ENCODE data around the gene BTD.

The BTD gene

DNA sequence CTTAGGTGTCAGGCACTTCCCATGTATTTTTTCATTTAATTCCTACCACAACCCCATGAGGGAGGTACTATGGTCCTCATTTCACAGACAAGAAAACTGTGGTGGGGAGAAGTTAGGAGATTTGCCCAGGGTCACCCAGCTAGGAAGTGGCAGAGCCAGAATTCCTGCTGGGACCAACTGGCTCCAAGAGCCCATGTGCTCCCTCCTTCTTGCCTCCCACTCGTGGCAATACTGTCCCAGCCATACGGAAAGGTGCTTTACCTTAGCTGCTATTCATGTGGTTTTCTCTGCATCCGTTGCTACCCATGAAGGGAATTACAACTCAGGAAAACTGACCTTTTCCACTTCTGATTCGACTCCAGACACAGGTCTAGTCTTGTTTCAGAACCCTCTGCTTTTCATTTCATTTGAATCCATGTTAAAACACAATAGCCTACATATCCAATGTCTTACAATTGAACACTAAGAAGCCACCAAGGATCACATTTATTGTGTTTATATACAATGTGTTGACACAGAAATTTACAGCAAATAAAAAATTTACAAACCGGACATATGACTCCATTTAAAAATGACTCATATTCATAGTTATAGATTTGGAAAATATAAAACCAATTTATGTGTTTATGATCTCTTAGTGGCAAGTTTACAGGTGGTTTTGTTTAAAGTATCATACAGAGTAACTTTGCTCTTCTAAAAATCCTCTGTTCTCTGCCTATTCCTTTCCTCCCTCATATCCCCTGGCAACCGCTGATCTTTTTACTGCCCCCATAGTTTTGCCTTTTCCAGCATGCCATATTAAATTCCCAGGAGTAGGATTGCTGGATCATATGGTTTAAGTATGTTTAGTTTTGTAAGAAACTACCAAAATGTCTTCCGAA is 58.8 kb downstream of the BTD start:
- in situ Hi-C loops (cut with HindIII; ENCODE audit: low sequenced_read_pairs) = no loop called here
- no peak for TF ChIP-seq CTCF (IDR thresholded peaks at IDR 0.05; ENCODE audit: low read depth, low read length)
- no peak for DNase-seq (ENCODE audit: low read depth, low spot score)
- H3K4me3 ChIP-seq (ENCODE audit: low read depth, low read length) = no peak overlapping the region

DNA sequence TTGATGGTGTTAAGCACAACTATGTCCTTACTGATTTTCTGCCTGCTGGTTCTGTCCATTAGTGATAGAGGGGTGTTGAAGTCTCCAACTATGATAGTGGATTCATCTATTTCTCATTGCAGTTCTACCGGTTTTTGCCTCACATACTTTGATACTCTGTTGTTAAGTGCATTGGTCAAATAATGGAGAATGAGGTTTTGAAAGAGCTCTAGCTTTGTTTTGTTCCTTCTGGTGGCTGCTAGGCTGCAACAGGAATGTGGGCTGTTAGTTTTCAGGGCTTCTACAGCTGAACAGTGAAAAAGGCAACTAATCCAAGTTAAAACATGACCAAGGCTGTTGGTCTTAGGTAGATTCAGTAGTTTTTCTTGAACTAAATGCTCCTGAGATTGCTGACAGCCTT is 62.6 kb downstream of the BTD start:
- in situ Hi-C loops (cut with HindIII; ENCODE audit: low sequenced_read_pairs) = no loop called here
- no peak overlapping the region for H3K4me3 ChIP-seq (ENCODE audit: low read depth, low read length)
- DNase-seq (ENCODE audit: low read depth, low spot score) = peak; percentile 11

DNA sequence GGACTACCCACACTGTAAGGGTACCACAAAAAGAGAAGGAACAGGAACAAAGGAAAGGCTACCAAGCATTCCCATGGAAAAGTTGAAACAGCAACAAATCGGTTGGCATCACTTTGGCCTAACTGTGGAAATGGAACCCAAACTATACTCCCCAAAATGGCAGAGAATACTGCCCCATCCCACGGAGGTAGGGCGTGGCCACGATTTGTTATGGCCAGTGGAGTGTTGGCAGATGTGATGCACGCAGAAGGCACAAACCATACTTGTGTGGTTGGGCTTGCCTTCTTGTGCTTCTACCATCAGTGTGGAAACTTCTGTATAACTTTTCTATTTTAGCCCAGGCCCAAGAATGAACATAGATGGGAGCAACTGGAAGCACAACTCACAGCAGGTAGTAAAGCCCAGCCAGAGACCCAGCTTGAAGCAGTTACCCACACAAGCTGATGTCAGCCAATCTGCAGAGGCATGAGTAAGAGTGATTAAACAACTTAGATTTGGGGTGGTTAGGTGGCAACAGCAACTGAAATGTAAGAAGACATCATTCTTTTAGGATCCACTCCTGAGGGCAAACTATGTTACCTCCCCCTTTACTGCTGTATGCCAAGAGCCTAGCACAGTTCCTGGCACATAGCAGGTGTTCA is 64.1 kb downstream of the BTD start:
- DNase-seq (ENCODE audit: low read depth, low spot score) = peak; percentile 36
- in situ Hi-C loops (cut with HindIII; ENCODE audit: low sequenced_read_pairs) = no loop called here
- H3K4me3 ChIP-seq (ENCODE audit: low read depth, low read length) = no peak overlapping the region
- no peak for TF ChIP-seq CTCF (IDR thresholded peaks at IDR 0.05; ENCODE audit: low read depth, low read length)

More for the DNA sequence above, 62.6 kb downstream of the BTD start:
- TF ChIP-seq CTCF (IDR thresholded peaks at IDR 0.05; ENCODE audit: low read depth, low read length) = no peak

DNA sequence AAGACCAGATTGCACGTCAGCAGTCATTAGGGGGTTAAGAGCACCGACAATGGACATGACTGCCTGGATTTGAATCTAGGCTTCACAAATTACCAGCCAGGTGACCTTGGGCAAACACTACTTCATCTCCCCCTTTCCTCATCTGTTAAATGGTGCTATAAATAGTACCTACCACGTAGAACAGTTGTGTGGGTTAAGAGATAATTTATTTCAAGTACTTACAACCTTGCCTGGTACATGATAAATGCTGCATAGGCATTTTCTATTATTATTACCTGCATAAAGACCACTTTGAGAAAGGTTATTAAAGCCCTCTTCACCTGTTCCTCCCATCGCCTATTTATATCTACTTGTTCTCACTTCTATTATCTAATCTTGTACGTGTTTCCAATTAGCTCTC is 64.7 kb downstream of the BTD start:
- TF ChIP-seq CTCF (IDR thresholded peaks at IDR 0.05; ENCODE audit: low read depth, low read length) = no peak
- in situ Hi-C loops (cut with HindIII; ENCODE audit: low sequenced_read_pairs) = no loop called here
- no peak overlapping the region for H3K4me3 ChIP-seq (ENCODE audit: low read depth, low read length)
- no peak for DNase-seq (ENCODE audit: low read depth, low spot score)

GRCh38 chr3:15667484-15667883 is 65.9 kb downstream of the BTD start:
- TF ChIP-seq CTCF (IDR thresholded peaks at IDR 0.05; ENCODE audit: low read depth, low read length) = no peak
- in situ Hi-C loops (cut with HindIII; ENCODE audit: low sequenced_read_pairs) = no loop called here
- no peak for DNase-seq (ENCODE audit: low read depth, low spot score)
- no peak overlapping the region for H3K4me3 ChIP-seq (ENCODE audit: low read depth, low read length)

- no peak overlapping the region for H3K4me3 ChIP-seq (ENCODE audit: low read depth, low read length)
- TF ChIP-seq CTCF (IDR thresholded peaks at IDR 0.05; ENCODE audit: low read depth, low read length) = no peak
- no peak for DNase-seq (ENCODE audit: low read depth, low spot score)
- in situ Hi-C loops (cut with HindIII; ENCODE audit: low sequenced_read_pairs) = no loop called here
These were observed 72.0 kb downstream of the BTD start for GRCh38 chr3:15673536-15673935.
